Chondrocyte (in vitro differentiated cells): ENCODE data around the gene TULP4. TPM values are rescaled to one million over a fixed set of nuclear protein-coding genes. Genes with fewer than 3 reads are reported as not detected.

Experiments
- DNase-seq: peaks from one replicate; pipeline ENCODE4 v3.0.0; 2021; ENCODE audit warnings: mixed read lengths, low spot score
- H3K27ac Mint-ChIP-seq: one replicate; pipeline ENCODE4 v1.8.0; 2021; ENCODE audit warnings: mild to moderate bottlenecking, moderate library complexity, mixed read lengths; ENCODE audit not compliant: unreplicated experiment
- H3K27me3 Mint-ChIP-seq: 2 replicates; pipeline ENCODE4 v1.8.0; 2021; ENCODE audit warnings: low read depth, mixed read lengths
- H3K36me3 Mint-ChIP-seq: 2 replicates; pipeline ENCODE4 v1.8.0; 2021; ENCODE audit warnings: low read depth, mixed read lengths
- H3K4me1 Mint-ChIP-seq: 2 replicates; pipeline ENCODE4 v1.8.0; 2021; ENCODE audit warnings: low read depth, mild to moderate bottlenecking, mixed read lengths
- H3K4me3 Mint-ChIP-seq: one replicate; pipeline ENCODE4 v1.8.0; 2021; ENCODE audit warnings: mild to moderate bottlenecking, moderate library complexity, mixed read lengths; ENCODE audit not compliant: unreplicated experiment
- H3K9me3 Mint-ChIP-seq: 2 replicates; pipeline ENCODE4 v1.8.0; 2021; ENCODE audit warnings: low read depth, mixed read lengths
- CTCF ChIP-seq: fragments of 200-600 bp; sonication (generic); IDR thresholded peaks from 2 replicates; pipeline ENCODE4 v1.5.0; 2021; ENCODE audit warnings: antibody characterized with exemption, mild to moderate bottlenecking, moderate library complexity
- total RNA-seq: library from RNA; stranded (reverse); gene quantifications from 3 replicates; pipeline ENCODE4 v1.2.1, GENCODE V29; 2021

TULP4 gene
- total RNA-seq, 1 donor from 2014 or later: 97.7 TPM

- H3K9me3 Mint-ChIP-seq: no peaks in the 10 kb centered on the region
- peaks cover 3% of the 10 kb centered on the region for H3K4me1 Mint-ChIP-seq
- peaks cover 4% of the 10 kb centered on the region for H3K36me3 Mint-ChIP-seq
- no peak for TF ChIP-seq CTCF
- H3K4me3 Mint-ChIP-seq: no peak overlapping the region
- no peak overlapping the region for H3K27ac Mint-ChIP-seq
- no peaks in the 10 kb centered on the region for H3K27me3 Mint-ChIP-seq
- no peak for DNase-seq
These were observed 42.6 kb upstream of the TULP4 start for GRCh38 chr6:158269657-158270056.

GRCh38 chr6:158270389-158271127 is 41.7 kb upstream of the TULP4 start:
- Mint-ChIP-seq H3K27ac (no peak overlapping the region), H3K4me3 (no peak overlapping the region), H3K9me3 (no peaks in the 10 kb centered on the region), H3K27me3 (no peaks in the 10 kb centered on the region), H3K4me1 (peaks cover 3% of the 10 kb centered on the region), H3K36me3 (peaks cover 5% of the 10 kb centered on the region)
- no peak for TF ChIP-seq CTCF
- DNase-seq: no peak

- Mint-ChIP-seq H3K4me3 (no peak overlapping the region), H3K27me3 (no peaks in the 10 kb centered on the region), H3K4me1 (peaks cover 3% of the 10 kb centered on the region), H3K9me3 (no peaks in the 10 kb centered on the region), H3K36me3 (peaks cover 5% of the 10 kb centered on the region), H3K27ac (no peak overlapping the region)
- no peak for DNase-seq
- no peak for TF ChIP-seq CTCF
These were observed 39.9 kb upstream of the TULP4 start for GRCh38 chr6:158272324-158272723.

- peaks cover 1% of the 10 kb centered on the region for H3K36me3 Mint-ChIP-seq
- no peaks in the 10 kb centered on the region for H3K9me3 Mint-ChIP-seq
- DNase-seq: no peak
- TF ChIP-seq CTCF: no peak
- no peak overlapping the region for H3K27ac Mint-ChIP-seq
- H3K4me3 Mint-ChIP-seq: no peak overlapping the region
- H3K27me3 Mint-ChIP-seq: no peaks in the 10 kb centered on the region
- H3K4me1 Mint-ChIP-seq: peaks cover 14% of the 10 kb centered on the region
These were observed 34.3 kb upstream of the TULP4 start for GRCh38 chr6:158278004-158278403.

GRCh38 chr6:158279615-158280014 is 32.6 kb upstream of the TULP4 start:
- no peak for DNase-seq
- H3K36me3 Mint-ChIP-seq: peaks cover 1% of the 10 kb centered on the region
- no peaks in the 10 kb centered on the region for H3K27me3 Mint-ChIP-seq

More at GRCh38 chr6:158279615-158280014, 32.6 kb upstream of the TULP4 start:
- H3K27ac Mint-ChIP-seq: peak overlapping the region; percentile 36
- H3K9me3 Mint-ChIP-seq: no peaks in the 10 kb centered on the region
- no peak overlapping the region for H3K4me3 Mint-ChIP-seq
- H3K4me1 Mint-ChIP-seq: peaks cover 30% of the 10 kb centered on the region
- no peak for TF ChIP-seq CTCF
